ENCODE results near the gene RIGI. TPM values are rescaled to one million over a fixed set of nuclear protein-coding genes. Genes with fewer than 3 reads are reported as not detected.

RIGI gene
- total RNA-seq, 2 donors from 2014 or later = 4.8 to 6.8 TPM

- Mint-ChIP-seq H3K9me3 (no peaks in the 10 kb centered on the region), H3K27ac (no peak overlapping the region), H3K4me3 (no peak overlapping the region), H3K4me1 (no peaks in the 10 kb centered on the region), H3K36me3 (ENCODE audit: low read depth) (peaks cover 28% of the 10 kb centered on the region), H3K27me3 (no peaks in the 10 kb centered on the region)
- ATAC-seq (replicated peaks) = no peak
Measured at GRCh38 chr9:32503008-32503407, 23.0 kb downstream of the RIGI start.

GRCh38 chr9:32502464-32502863, 23.5 kb downstream of the RIGI start:
- no peak for ATAC-seq (replicated peaks)
- H3K9me3 Mint-ChIP-seq = no peaks in the 10 kb centered on the region
- H3K4me1 Mint-ChIP-seq = no peaks in the 10 kb centered on the region
- no peak overlapping the region for H3K27ac Mint-ChIP-seq
- no peaks in the 10 kb centered on the region for H3K27me3 Mint-ChIP-seq
- no peak overlapping the region for H3K4me3 Mint-ChIP-seq
- H3K36me3 Mint-ChIP-seq (ENCODE audit: low read depth) = peaks cover 32% of the 10 kb centered on the region

DNA sequence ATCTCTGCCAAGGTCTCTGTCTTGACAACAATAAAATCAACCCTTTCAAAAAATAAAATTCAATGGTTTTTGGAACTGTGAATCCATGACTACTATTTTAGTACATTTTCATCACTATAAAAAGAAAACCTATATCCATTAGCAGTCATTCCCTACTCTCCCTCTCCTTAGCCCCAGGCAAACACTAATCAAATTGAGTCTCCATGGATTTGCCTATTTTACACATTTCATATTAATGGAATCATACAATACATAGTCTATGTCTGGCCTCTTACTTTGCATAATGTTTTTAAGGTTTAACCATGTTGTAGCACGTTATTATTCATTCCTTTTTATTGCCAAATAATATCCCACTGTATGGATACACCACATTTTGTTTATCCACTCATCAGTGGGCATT, 24.1 kb downstream of the RIGI start:
- no peak for ATAC-seq (replicated peaks)
- Mint-ChIP-seq H3K36me3 (ENCODE audit: low read depth) (peaks cover 33% of the 10 kb centered on the region), H3K4me1 (no peaks in the 10 kb centered on the region), H3K9me3 (no peaks in the 10 kb centered on the region), H3K4me3 (no peak overlapping the region), H3K27ac (no peak overlapping the region), H3K27me3 (no peaks in the 10 kb centered on the region)

- no peak overlapping the region for H3K4me3 Mint-ChIP-seq
- no peaks in the 10 kb centered on the region for H3K4me1 Mint-ChIP-seq
- H3K9me3 Mint-ChIP-seq = no peaks in the 10 kb centered on the region
- H3K27me3 Mint-ChIP-seq = no peaks in the 10 kb centered on the region
- H3K27ac Mint-ChIP-seq = no peak overlapping the region
- peaks cover 44% of the 10 kb centered on the region for H3K36me3 Mint-ChIP-seq (ENCODE audit: low read depth)
- no peak for ATAC-seq (replicated peaks)
Measured at GRCh38 chr9:32500768-32501167, 25.2 kb downstream of the RIGI start.

DNA sequence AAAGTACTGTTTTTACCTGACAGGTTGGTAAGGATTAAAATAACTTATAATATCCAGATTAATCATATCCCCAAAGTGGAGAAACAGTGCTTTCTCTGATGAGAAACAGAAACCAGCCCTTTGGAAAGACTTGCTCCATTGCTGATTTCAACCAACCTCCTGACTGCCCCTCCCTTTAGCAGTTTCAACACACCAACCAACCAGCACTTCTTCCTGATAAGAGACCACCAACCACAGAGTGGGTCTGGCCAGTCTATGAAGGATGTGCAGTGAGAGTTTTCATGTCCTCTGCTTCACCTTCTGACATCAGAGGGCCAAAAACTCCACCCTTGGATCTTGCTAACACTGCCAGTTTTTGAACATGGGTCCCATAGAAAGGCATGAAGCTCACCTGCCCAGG, 28.1 kb downstream of the RIGI start:
- no peak overlapping the region for H3K27ac Mint-ChIP-seq
- no peak for ATAC-seq (replicated peaks)
- H3K27me3 Mint-ChIP-seq = no peaks in the 10 kb centered on the region
- no peaks in the 10 kb centered on the region for H3K4me1 Mint-ChIP-seq
- H3K4me3 Mint-ChIP-seq = no peak overlapping the region
- no peaks in the 10 kb centered on the region for H3K9me3 Mint-ChIP-seq
- H3K36me3 Mint-ChIP-seq (ENCODE audit: low read depth) = peaks cover 65% of the 10 kb centered on the region

- Mint-ChIP-seq H3K9me3 (no peaks in the 10 kb centered on the region), H3K36me3 (ENCODE audit: low read depth) (peaks cover 90% of the 10 kb centered on the region), H3K27me3 (no peaks in the 10 kb centered on the region), H3K4me1 (no peaks in the 10 kb centered on the region), H3K27ac (no peak overlapping the region), H3K4me3 (no peak overlapping the region)
- no peak for ATAC-seq (replicated peaks)
Measured at GRCh38 chr9:32490601-32491000, 35.4 kb downstream of the RIGI start.

DNA sequence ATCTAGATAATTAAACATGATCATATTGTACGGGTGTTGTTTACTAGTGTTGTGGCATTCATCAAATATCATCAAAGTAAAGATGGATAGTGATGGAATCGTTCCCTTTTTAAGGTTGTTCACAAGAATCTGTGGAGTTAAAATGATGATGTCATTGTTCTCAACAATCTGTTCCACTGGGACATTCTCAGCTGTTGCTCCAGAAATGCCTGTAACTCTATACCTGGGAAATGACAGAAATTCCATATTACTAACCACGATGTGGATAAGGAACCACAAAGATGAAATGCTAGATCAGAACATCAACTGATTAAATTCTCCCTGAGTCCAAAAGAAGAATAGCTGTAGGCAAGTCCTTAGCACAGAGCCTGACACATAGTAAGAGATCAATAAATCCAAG, 38.0 kb downstream of the RIGI start:
- H3K4me1 Mint-ChIP-seq = no peaks in the 10 kb centered on the region
- no peak overlapping the region for H3K4me3 Mint-ChIP-seq

GRCh38 chr9:32486839-32487562, 39.0 kb downstream of the RIGI start:
- Mint-ChIP-seq H3K9me3 (no peaks in the 10 kb centered on the region), H3K4me1 (no peaks in the 10 kb centered on the region), H3K27me3 (no peaks in the 10 kb centered on the region), H3K36me3 (ENCODE audit: low read depth) (peaks cover 94% of the 10 kb centered on the region), H3K4me3 (no peak overlapping the region), H3K27ac (peak overlapping the region; percentile 41)
- ATAC-seq (replicated peaks) = no peak

More for the DNA sequence above, 38.0 kb downstream of the RIGI start:
- Mint-ChIP-seq H3K27me3 (no peaks in the 10 kb centered on the region), H3K9me3 (no peaks in the 10 kb centered on the region), H3K36me3 (ENCODE audit: low read depth) (peaks cover 94% of the 10 kb centered on the region), H3K27ac (no peak overlapping the region)
- ATAC-seq (replicated peaks) = no peak

DNA sequence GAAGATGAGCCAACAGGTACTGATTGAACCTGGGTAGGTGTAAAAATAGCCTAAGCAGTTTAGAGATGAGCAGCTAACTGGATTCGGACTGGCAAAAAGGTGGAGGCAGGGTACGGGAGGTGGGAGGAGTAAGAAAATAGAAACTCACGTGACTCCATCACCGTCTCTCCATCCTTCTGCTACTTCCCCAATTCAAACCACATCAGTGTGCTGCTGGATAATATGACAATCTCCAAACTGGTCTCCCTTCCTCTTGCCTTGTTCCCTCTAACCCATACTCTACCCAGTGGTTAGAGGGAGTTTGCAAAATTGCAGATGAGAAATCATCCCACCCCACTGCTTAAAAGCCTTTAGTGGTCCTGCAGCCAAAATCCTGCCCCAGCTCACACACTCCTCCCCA, 42.7 kb downstream of the RIGI start:
- ATAC-seq (replicated peaks) = no peak
- Mint-ChIP-seq H3K36me3 (ENCODE audit: low read depth) (peaks cover 96% of the 10 kb centered on the region), H3K27ac (no peak overlapping the region)

More for the DNA sequence above, 42.7 kb downstream of the RIGI start:
- Mint-ChIP-seq H3K9me3 (no peaks in the 10 kb centered on the region), H3K27me3 (no peaks in the 10 kb centered on the region), H3K4me1 (no peaks in the 10 kb centered on the region), H3K4me3 (no peak overlapping the region)

Other genes with a start within 250 kb of the RIGI start
- gene ACO1, start 141.6 kb downstream of the RIGI start, total RNA-seq = 10 to 100 TPM in 1 of 2 donors, 1 to 10 TPM in 1; 9.4 to 11.8 TPM
- 10 to 100 TPM; 10.5 to 11.8 TPM for gene SMIM27, start 26.1 kb upstream of the RIGI start, total RNA-seq
- gene TOPORS, start 26.4 kb upstream of the RIGI start, total RNA-seq = 10 to 100 TPM; 12.9 to 16.4 TPM
- 10 to 100 TPM; 39.7 to 50.5 TPM for gene NDUFB6, start 47.0 kb upstream of the RIGI start, total RNA-seq
- under 1 TPM in 1 of 2 donors, not detected in 1; 0.06 TPM for gene TAF1L, start 109.5 kb upstream of the RIGI start, total RNA-seq